ENCODE results near the gene BTD. TPM values are rescaled to one million over a fixed set of nuclear protein-coding genes. Genes with fewer than 3 reads are reported as not detected.
"Not testable (repeated sequence)": the region's sequence is repeated elsewhere in the genome, so short reads cannot be mapped to it uniquely, and the experiment has no call there.

The BTD gene, protein sequence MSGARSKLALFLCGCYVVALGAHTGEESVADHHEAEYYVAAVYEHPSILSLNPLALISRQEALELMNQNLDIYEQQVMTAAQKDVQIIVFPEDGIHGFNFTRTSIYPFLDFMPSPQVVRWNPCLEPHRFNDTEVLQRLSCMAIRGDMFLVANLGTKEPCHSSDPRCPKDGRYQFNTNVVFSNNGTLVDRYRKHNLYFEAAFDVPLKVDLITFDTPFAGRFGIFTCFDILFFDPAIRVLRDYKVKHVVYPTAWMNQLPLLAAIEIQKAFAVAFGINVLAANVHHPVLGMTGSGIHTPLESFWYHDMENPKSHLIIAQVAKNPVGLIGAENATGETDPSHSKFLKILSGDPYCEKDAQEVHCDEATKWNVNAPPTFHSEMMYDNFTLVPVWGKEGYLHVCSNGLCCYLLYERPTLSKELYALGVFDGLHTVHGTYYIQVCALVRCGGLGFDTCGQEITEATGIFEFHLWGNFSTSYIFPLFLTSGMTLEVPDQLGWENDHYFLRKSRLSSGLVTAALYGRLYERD
- 8.3 TPM for total RNA-seq

DNA sequence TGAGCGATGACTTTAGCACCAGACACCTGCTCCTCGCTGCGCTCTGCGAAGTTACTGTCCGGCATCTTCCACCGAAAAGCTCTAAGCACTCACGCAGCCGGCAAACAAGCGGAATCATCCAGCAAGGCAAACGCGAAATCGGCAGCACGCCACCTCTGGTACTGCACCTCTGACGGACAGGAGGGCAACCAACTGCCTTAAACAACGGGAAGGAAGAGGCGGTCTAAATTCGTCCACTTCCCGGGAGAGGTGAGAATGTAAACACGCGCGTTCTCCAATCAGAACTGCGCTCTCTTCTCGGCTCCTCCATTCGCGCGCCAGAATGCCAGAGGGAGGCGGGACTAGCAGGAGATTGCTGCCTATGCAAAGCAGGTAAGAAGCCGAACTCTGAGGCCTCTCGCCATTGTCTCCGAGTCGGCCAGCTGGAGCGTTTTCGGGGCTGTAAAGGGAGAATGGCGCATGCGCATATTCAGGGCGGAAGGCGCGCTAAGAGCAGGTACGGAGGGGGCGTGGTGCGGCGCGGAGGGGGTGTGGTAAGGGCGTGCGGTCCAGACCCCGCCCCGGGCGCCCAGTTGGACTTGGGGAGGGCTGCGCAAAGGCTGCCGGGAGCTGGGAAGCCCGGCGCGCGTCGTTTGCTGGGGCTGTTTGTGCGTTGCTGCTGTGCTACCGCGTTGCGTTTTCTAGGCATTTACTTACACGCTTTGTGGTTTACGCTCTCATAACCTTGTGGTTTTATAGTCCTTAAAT is at the start of gene BTD, which contains the start of gene HACL1:
Gene BTD, plus strand, starts transcription at position 347 of the 747 bp plus-strand sequence. CDS start 33,695 bp downstream, outside the sequence.
Gene HACL1, minus strand, starts transcription at position 171 of the 747 bp plus-strand sequence. Its CDS starts 106 bp downstream, at position 65.
- ATAC-seq = peak; percentile 98

DNA sequence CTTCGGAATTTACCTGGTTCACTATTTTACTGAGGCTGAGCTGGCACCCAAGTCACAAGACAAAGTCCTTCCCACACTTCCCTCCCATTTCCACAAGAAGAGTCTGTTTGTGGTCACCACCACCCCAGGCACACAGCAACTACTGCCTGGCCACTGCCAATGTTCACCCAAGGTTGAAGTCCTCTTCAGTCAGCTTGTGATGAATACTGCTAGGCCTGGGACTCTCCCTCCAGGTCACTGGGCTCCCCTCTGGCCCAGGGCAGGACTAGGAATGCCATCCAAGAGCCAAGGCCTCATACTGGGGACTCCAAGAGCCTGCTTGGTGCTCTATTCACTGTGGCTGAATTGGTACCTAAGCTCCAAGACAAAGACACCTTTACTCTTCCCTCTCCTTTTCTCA is 49.6 kb upstream of the BTD start:
- no peak for ATAC-seq

DNA sequence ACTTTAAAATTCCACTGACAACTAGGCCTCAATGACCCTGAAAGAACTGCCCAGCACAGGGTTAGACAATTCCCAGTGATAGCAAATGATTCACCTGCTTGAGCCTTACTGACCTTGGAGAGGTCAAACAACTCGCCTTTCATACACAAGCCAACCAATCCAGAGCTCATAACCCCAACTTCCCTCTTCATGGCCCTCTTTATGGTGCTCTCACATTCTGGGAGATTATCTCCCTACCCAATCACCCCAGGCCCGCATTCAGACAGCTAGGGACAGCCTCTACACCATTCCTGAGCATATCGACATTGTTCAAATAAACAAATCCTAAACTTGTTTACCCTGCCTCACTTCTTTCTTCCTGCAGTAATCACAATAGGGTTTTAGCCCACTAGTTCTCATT is 47.8 kb upstream of the BTD start:
- ATAC-seq = no peak

DNA sequence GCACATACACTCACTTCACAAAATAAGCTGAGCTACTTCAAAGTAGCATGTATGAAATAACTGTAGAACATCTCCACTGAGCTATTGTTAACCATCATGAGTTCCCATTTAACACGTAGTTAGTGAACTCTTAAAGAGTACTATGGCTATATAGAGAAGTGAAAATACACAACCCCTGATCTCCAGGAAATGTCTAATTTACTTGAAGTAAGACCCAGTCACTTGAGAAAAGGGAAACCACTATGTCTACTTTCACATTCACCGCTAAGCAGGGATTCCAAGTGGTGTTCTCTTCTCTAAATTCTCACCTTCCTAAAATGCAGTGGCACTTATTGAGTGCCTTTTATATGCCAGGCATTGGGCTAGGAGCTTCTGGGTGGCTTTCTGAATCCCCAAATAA is 45.0 kb upstream of the BTD start:
- ATAC-seq = peak; percentile 24

DNA sequence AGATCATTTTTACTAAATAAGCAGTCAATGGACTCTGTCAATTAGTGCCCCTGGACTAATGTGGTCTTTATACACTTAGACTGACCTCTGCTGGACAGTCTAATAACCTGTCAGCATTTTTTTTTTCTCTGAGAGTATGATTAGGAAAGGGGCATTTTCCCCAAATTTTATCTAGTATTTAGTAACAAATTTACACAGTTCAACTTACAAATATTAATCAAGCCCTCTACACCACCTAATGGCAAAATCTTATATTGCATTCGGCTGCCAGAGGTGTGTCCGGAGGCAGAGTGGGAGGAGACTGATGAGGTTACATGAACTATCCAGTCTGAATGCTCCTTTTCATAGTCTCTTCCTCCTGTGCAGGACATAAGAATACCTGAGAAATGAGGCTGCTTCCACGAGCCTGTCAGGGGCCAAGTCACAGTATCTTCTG is 44.0 kb upstream of the BTD start:
- peak; percentile 95 for ATAC-seq

DNA sequence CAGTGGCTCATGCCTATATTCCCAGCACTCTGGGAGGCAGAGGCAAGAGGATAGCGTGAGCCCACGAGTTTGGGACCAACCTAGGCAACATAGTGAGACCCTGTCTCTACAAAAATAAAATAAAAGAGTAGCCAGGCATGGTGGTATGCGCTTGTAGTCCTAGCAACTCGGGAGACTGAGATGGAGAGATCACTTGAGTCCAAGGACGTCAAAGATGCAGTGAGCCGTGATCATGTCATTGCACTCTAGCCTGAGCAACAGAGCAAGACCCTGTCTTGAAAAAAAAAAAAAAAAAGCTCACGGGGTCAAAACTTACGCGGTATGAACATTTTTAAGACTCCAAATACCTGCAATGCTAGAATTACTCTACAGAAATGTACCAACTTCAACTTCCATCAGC is 43.0 kb upstream of the BTD start:
- no peak for ATAC-seq

DNA sequence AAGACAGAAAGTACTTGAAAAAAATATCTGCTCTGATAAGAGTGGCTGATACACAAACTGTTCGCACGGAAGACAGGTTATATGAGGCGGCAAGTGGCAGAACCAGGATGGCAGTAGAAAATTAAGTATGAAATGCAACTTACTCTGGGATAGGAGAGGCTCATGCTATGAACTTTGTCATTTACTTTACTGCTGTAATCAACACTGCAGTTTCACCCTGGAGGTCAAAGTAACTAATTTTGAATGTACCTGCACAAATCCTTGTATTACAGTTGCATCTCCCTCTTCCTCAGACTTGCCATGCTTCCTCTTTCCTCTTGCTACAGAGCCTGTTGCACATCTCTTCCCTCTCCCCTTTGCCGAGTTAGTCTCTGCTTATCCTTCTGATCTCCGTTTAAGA is 39.0 kb upstream of the BTD start:
- ATAC-seq = no peak

DNA sequence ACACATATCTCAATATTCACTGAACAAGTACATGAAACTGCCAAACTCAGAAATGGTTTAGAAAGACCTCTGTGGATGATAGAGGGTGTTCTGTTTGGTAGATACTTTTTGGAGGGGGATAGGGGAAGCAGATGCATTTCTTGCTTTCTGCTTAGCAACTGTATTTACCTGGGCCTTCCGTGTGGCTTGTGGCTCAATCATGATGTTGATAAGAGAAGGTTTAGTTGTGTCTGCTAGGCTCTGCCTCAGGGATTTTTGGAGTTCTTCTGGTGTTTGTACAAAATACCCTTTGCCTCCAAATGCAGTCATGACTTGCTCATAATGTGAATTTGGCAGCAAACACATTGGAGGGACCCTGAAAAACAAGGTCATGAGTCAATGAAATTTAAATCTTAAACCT is 38.4 kb upstream of the BTD start:
- no peak for ATAC-seq

DNA sequence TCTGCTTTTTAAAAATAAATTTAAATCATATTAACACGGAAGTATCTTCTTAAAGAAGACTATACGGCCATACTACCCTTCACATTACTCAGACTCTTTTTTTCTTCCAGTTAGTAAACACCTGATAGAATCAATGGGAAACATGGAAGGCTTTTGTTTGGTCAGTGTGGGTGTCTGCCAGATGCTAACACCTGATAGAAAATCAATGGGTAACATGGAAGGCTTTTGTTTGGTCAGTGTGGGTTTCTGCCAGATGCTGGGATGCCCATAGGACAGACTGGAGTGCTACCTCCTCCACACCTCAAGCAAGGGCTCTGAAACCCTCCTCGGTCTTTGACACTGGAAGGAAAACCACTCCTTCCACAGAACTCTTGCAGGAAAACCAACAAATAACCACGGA is 29.4 kb upstream of the BTD start:
- ATAC-seq = no peak

DNA sequence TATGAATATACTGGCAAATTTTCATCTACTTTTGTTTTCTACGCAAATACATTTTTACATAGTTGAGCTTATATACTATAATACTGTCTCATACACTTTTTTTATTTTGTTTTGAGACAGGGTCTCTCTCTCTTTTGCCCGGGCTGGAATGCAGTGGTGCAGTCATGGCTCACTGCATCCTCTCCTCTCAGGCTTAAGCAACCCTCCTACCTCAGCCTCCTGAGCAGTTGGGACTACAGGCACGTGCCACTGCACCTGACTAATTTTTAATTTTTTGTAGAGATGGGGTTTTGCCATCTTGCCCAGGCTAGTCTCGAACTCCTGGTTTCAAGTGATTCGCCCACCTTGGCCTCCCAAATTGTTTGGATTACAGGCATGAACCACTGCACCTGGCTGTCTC is 26.1 kb upstream of the BTD start:
- no peak for ATAC-seq

DNA sequence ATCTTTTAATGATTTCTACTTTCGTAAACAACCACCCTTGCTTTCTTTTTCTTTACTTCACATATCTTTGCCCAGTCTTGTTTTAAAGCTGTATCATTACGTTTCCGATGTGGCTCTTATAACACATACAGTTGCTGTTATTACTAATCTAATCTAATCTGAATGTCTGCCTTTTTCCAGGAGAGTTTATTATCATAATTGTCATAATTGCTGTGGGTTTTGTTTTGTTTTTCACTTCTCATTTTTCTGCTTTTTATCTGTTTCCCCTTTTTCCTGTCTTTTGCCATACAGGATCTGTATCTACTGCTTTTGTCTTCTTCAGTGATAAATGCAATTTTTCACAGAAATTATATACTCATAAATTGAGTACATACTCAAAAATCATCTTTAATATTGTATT is 25.1 kb upstream of the BTD start:
- ATAC-seq = no peak

DNA sequence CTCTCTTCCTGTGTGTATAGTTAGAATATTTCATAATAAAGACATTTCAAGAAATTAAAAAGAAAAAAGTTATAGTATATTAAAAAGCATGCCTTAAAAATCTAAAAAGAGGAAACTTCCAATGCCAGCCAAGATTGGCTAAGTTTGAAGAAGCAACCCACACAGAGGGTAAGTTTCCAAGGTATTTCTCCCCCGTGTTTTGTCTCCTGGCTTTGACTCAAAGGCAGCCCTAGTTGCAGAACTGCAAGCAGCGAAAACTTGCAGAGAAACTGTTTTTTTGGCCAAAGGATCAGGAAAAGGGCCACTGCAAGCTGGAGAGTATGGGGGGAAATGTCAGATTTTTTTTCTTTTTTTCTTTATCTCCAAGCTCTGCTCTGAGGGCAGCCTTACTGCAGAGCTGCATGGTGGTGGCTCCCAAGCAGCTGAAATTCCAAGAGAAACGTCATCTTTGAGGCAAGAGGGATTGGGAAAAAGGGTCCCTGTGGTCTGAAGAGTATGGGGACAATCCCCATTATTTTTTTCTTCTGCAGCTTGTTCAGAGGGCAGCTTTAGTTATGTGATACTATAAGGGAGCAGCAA is 23.2 kb upstream of the BTD start:
- no peak for ATAC-seq

DNA sequence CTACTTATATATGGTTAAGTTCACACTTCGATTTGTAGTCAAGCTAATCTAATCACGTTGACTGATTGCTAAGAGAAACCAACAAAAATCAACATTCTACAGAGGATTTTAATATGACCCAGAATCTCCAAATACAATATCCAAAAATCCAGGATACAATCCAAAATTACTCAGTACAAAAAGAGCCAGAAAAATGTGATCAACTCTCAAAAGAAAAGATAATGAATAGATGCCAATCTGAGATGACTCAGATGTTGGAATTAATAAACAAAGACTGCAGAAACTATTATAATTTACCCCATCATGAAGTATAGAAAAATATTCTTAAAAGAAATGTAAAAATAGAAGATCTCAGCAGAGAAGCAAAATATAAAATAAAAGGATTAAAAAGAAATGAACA is 22.5 kb upstream of the BTD start:
- ATAC-seq = no peak

DNA sequence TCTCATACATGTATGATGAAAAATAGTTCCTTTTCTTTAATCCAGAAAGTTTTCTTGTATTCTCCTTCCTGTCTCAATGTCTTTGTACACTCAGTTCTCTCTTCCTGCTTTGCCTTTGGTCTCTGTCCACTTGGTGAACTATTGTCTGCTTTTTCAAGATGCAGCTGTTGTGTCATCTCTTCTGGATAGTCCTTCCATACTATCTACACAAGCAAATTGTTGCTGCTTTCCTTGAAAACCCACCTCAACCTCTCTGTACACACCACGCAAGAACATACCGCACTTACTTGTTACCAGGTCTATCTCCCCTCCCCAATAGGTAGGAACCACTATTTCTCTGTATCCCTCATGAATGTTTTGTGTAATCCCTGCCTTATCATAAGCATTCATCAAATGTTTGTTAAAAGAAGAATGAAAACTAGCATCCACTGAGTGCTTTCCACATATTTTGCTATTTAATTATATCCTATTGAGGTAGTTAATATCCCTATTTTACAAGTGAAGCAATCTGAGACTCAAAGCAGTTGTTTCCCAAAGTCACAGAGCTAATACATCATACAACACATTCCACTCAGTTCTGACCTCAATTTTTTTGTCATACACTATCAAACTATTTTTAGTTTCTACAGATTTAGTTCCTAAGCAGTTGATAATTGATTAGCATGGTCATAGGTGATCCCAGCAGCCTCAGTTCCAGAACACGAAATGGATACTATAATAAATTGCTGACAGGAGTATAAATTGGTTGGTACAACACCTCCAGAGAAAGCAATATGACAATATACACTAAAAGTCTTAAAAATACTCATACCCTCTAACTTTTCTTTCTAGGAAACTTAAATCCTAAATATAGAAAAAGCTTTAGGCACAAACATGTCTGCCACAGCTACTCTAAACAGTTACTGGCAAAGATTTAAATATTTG is 19.8 kb upstream of the BTD start:
- no peak for ATAC-seq

DNA sequence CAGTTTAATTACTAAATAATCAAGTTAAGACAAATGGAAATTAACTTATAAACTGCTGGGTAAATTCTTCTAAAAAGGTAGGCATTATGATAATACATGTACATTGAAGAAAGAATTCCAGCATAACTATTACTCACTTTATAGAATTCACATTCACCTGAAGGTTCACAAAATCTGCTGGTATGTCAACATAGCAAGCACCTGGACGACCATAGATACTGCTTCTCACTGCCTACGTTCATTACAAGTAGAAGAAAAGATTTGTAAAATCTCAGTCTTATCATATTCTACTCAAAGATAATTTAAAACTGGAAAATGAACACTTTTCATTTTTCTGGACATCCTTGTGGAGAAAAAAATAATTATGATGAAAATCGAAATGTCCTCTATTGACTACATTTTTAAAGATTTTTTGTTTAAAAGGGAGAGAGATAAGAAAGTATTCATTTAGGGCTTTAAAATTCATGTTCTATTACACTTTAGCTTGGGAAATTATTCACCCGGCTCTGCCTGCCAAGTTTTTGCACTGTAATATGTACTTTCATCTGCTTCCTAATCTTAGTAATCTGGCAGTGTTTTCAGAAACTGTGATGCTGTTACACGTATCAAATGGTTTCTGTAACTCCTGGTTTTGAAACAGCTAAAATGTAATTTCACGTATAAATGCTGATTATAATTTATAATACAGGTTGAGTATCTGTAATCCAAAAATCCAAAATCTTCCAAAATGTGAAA is 16.3 kb upstream of the BTD start:
- ATAC-seq = no peak

DNA sequence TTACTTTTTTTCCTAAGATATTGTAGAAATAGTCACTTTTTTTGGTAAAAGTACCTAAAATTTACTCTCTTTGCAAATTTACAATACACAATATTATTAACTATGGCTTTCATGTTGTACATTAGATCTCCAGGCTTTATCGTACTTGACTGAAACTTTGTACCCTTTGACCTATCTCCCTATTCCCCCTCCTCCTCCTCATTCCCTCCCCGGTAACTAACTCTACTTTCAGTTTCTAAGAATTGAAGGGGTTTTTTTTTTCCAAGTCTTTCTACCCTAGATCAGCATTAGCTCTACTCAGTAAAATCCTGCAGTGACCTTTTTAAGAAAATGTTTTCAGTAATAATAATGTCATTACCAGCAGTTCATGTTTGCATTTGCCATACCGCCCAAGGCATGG is 10.3 kb upstream of the BTD start:
- ATAC-seq = no peak

DNA sequence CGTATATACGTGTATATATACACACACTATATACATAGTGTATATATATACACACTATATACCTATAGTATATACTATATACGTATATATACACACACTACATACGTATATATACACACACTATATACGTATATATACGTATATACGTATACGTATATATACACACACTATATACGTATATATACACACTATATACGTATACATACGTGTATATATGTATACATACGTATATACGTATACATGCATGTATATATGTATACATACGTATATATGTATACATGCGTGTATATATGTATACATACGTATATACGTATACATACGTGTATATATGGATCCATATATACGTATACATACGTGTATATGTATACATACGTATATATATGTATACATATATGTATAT is 9.6 kb upstream of the BTD start:
- ATAC-seq = no peak

DNA sequence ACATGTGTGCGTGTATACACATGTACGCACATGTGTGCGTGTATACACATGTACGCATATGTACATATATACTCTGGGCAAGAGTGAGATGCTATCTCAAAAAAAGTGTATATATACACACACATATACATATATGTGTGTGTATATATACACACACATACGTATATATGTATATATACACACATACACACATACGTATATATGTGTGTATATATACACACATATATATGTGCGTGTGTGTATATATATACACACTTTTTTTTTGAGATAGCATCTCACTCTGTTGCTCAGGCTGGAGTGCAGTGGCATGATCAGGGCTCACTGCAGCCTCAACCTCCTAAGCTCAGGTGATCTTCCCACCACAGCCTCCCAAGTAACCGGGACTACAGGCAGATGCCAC is 8.6 kb upstream of the BTD start:
- no peak for ATAC-seq

DNA sequence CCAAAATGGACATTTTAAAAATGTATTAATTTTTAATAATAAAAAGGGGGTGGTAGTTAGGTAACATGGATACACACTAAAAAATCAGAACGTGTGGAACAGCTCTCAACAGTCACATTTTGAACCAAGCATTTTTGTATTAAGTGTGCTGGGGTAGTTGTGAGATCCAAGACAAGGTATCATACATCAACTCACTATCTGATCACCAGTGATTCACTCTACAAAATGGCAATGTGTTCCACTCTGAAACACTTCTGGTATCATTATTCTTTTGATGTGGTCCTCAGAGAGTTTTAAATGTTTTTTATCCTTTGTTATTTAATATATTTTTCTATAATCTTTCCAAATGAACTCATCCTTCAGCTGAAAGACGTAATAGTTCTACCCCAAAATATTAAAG is 5.6 kb upstream of the BTD start:
- no peak for ATAC-seq

DNA sequence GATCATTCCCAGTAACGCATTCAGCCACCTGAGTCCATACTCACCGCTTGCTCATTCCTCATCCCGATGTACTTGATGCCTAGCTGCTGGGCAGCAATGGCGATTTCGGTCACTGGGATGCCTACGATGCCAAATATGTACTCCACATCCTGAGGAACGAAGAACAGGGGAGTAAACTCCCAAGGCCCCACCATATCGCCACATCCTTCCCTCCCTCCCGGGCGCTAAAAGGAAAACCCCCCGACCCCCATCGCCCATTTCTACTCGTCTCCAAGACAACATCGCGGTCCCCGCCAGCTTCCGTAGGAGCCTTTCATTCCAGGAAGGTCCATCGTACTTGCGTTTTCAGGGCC is 523 bp upstream of the BTD start:
- ATAC-seq = peak; percentile 4

DNA sequence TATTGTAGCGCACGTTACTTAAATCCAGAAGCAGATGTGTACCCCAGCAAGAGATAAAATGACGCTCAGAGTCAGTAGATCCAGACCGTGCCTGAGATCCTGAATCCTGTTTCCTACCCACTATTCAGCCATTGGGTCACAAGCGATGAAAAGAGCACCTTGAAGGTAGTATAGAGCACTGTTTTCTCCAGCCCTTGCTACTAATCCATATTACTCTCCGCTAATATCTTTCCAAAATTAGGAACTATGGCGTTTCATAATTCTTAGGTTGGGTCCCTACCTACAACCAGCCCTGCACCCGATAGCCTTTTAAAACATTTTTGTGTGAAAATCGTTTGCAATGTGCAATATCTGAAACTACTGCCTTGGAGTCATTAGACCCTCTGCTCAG is 596 bp downstream of the BTD start:
- ATAC-seq = peak; percentile 1

DNA sequence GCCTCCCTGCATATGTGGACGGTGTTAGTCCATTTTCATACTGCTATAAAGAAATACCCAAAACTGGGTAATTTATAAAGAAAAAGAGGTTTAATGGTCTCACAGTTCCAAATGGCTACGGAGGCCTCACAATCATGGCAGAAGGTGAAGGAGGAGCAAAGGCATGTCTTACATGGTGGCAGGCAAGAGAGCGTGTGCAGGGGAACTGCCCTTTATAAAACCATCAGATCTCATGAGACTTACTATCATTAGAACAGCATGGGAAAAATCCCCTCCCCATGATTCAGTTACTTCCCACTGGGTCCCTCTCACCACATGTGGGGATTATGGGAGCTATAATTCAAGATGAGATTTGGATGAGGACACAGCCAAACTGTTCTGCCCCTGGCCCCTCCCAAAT is 1.3 kb downstream of the BTD start:
- ATAC-seq = not testable (repeated sequence)

All from esophagus mucosa (tissue), 1 donor.